GM21515 (cell line): ENCODE results near the gene FBXW7.
"Not testable (repeated sequence)": the region's sequence is repeated elsewhere in the genome, so short reads cannot be mapped to it uniquely, and the experiment has no call there.

ENCODE experiments used
- ATAC-seq: cut with Tn5 transposase; IDR thresholded peaks from one replicate; pipeline ENCODE4 v1.9.1; 2021; ENCODE audit not compliant: unreplicated experiment

The FBXW7 gene

GRCh38 chr4:152535903-152536544, at the start of gene FBXW7:
Gene FBXW7 (minus strand): TSS chr4:152536092. CDS start chr4:152411803, 124,289 bp downstream.
- ATAC-seq = peak; percentile 76

- ATAC-seq = peak; percentile 75
These were observed 49.1 kb upstream of the FBXW7 start for GRCh38 chr4:152585023-152585441.

- no peak for ATAC-seq
These were observed 45.8 kb upstream of the FBXW7 start for GRCh38 chr4:152581536-152582160.

- ATAC-seq = no peak
These were observed 44.0 kb upstream of the FBXW7 start for GRCh38 chr4:152579916-152580315.

- ATAC-seq = no peak
These were observed 43.3 kb upstream of the FBXW7 start for GRCh38 chr4:152579107-152579764.

- ATAC-seq = no peak
These were observed 42.8 kb upstream of the FBXW7 start for GRCh38 chr4:152578670-152579069.

GRCh38 chr4:152577708-152578396, 42.0 kb upstream of the FBXW7 start:
- no peak for ATAC-seq

GRCh38 chr4:152575533-152575932, 39.6 kb upstream of the FBXW7 start:
- no peak for ATAC-seq

- ATAC-seq = no peak
These were observed 38.0 kb upstream of the FBXW7 start for GRCh38 chr4:152573861-152574260.

GRCh38 chr4:152572417-152573086, 36.7 kb upstream of the FBXW7 start:
- ATAC-seq = no peak

- ATAC-seq = no peak
These were observed 35.9 kb upstream of the FBXW7 start for GRCh38 chr4:152571770-152572169.

- ATAC-seq = no peak
These were observed 35.4 kb upstream of the FBXW7 start for GRCh38 chr4:152571296-152571695.

GRCh38 chr4:152565333-152565732, 29.4 kb upstream of the FBXW7 start:
- no peak for ATAC-seq

GRCh38 chr4:152564336-152564735, 28.4 kb upstream of the FBXW7 start:
- no peak for ATAC-seq

GRCh38 chr4:152563209-152563608, 27.3 kb upstream of the FBXW7 start:
- ATAC-seq = no peak

GRCh38 chr4:152559641-152560040, 23.7 kb upstream of the FBXW7 start:
- ATAC-seq = no peak

GRCh38 chr4:152558396-152558795, 22.5 kb upstream of the FBXW7 start:
- no peak for ATAC-seq

- ATAC-seq = no peak
These were observed 20.9 kb upstream of the FBXW7 start for GRCh38 chr4:152556834-152557233.

GRCh38 chr4:152556283-152556682, 20.4 kb upstream of the FBXW7 start:
- ATAC-seq = no peak

GRCh38 chr4:152554742-152555141, 18.9 kb upstream of the FBXW7 start:
- ATAC-seq = no peak

GRCh38 chr4:152550687-152551086, 14.8 kb upstream of the FBXW7 start:
- not testable (repeated sequence) for ATAC-seq
